H1 (cell line): Measurements from ENCODE around the gene TNF. TPM values are rescaled to one million over a fixed set of nuclear protein-coding genes. Genes with fewer than 3 reads are reported as not detected.

Experiments used
- CBX5 ChIP-seq: fragments of 300-800, 300-1000 bp; sonication (generic); IDR thresholded peaks from 2 replicates; pipeline ENCODE4 v1.7.1; 2016; ENCODE audit warnings: antibody characterized with exemption, low read length, low read depth
- CHD2 ChIP-seq: IDR thresholded peaks from 2 replicates; pipeline ENCODE4 v1.6.1; 2012; ENCODE audit warnings: low read length, improper control_type of control experiment
- CHD7 ChIP-seq: fragments of 300-600 bp; sonication (generic); IDR thresholded peaks from 2 replicates; pipeline ENCODE4 v1.7.1; 2012; ENCODE audit warnings: low read length, moderate library complexity, mild to moderate bottlenecking, inconsistent platforms; ENCODE audit not compliant: insufficient replicate concordance
- EP300 ChIP-seq, 2 experiments: IDR thresholded peaks; 1 replicate in 1 of 2; 2 replicates in 1 of 2; pipeline ENCODE4 v1.6.1; 2011 to 2012; ENCODE audit warnings: low read depth in 2 of 2, low read length in 2 of 2, mild to moderate bottlenecking in 2 of 2, borderline replicate concordance in 1 of 2, inconsistent platforms in 1 of 2, moderate library complexity in 1 of 2
- polyA plus RNA-seq, 7 experiments: library from polyadenylated mRNA; depleted of rRNA in 3 of 7; stranded (reverse) in 5 of 7; unstranded in 2 of 7; fragments of >200 nt in 5 of 7; fragments of 200-250 nt in 2 of 7; gene quantifications; 1 replicate in 5 of 7; 2 replicates in 1 of 7; 4 replicates in 1 of 7; pipeline versions ENCODE4 v1.2.1 to v1.2.3, GENCODE V29; 2011 to 2013; ENCODE audit warnings: missing spikeins in 2 of 7, mixed read lengths in 2 of 7
- total RNA-seq: library from RNA; stranded (reverse); fragmentation: NEBNext Ultra II Directional; extraction: Animal tissue kit (Norgen Biotek cat#: 25700); gene quantifications from 2 replicates; pipeline ENCODE4 v1.2.1, GENCODE V29; 2021

Gene TNF
- total and polyA plus RNA-seq, 2 of the 8 experiments (the other 6 are each of a cell fraction or from before 2014, with no cell fraction given), result not detected

GRCh38 chr6:31614075-31614619 lies 38.8 kb downstream of the TNF start (continued):
- TF ChIP-seq CHD7, result no peak
- no peak for TF ChIP-seq EP300 (IDR thresholded peaks at IDR 0.05; ENCODE audit: borderline replicate concordance in 1 of 2, low read depth in 2 of 2, low read length in 2 of 2)
- no peak for TF ChIP-seq CHD2
- no peak for TF ChIP-seq CBX5
